Natural killer cell (primary cell): ENCODE results near the gene AP2A2. TPM values are rescaled to one million over a fixed set of nuclear protein-coding genes. Genes with fewer than 3 reads are reported as not detected.

Source experiments
- ATAC-seq, 3 donors: fragments of 150-1000 bp in 2 of 3; fragments of 200-7000 bp in 1 of 3; cut with Tn5 transposase; 1 replicate in 1 of 3; 2 replicates in 2 of 3; pipeline ENCODE4 v1.10.0; 2021; ENCODE audit warnings: mild to moderate bottlenecking in 2 of 3, moderate library complexity in 2 of 3
- DNase-seq, 2 donors: peaks; one replicate each; pipeline versions ENCODE4 v3.0.0 to v3.0.0-alpha.2; 2013 to 2021; ENCODE audit warnings: mixed read lengths in 1 of 2
- H3K27ac ChIP-seq: one replicate; pipeline ENCODE4 v1.5.1; 2013; ENCODE audit warnings: mild to moderate bottlenecking, low read length
- H3K27me3 ChIP-seq: one replicate; pipeline ENCODE4 v1.6.1; 2013; ENCODE audit warnings: low read length; ENCODE audit not compliant: control insufficient read depth, insufficient read depth
- H3K36me3 ChIP-seq: one replicate; pipeline ENCODE4 v1.6.1; 2013; ENCODE audit warnings: low read length; ENCODE audit not compliant: control insufficient read depth, insufficient read depth
- H3K4me1 ChIP-seq: one replicate; pipeline ENCODE4 v1.6.1; 2013; ENCODE audit warnings: low read length; ENCODE audit not compliant: control insufficient read depth, insufficient read depth
- H3K4me3 ChIP-seq: one replicate; pipeline ENCODE4 v1.5.1; 2013; ENCODE audit warnings: low read length
- H3K9me3 ChIP-seq: one replicate; pipeline ENCODE4 v1.6.1; 2013; ENCODE audit warnings: low read length; ENCODE audit not compliant: control insufficient read depth, insufficient read depth
- H3K27ac Mint-ChIP-seq, 2 donors: one replicate each; pipeline ENCODE4 v1.8.0; 2022; ENCODE audit warnings: mild to moderate bottlenecking in 2 of 2, mixed read lengths in 2 of 2, moderate library complexity in 1 of 2
- H3K27me3 Mint-ChIP-seq, 2 donors: one replicate each; pipeline ENCODE4 v1.8.0; 2022; ENCODE audit warnings: low read depth in 2 of 2, mixed read lengths in 2 of 2
- H3K36me3 Mint-ChIP-seq: one replicate; pipeline ENCODE4 v1.8.0; 2022; ENCODE audit warnings: mixed read lengths
- H3K4me1 Mint-ChIP-seq, 2 donors: one replicate each; pipeline ENCODE4 v1.8.0; 2022; ENCODE audit warnings: mixed read lengths in 2 of 2
- H3K4me3 Mint-ChIP-seq: one replicate; pipeline ENCODE4 v1.8.0; 2022; ENCODE audit warnings: mild to moderate bottlenecking, moderate library complexity, mixed read lengths
- H3K9me3 Mint-ChIP-seq, 2 donors: one replicate each; pipeline ENCODE4 v1.8.0; 2022; ENCODE audit warnings: mixed read lengths in 2 of 2
- CTCF ChIP-seq: fragments of 200-600 bp; IDR thresholded peaks from one replicate; pipeline ENCODE4 v1.8.0; 2022; ENCODE audit warnings: antibody characterized with exemption
- WGBS: methylation state at CpG from one replicate; pipeline ENCODE4 v1.1.7; 2013; ENCODE audit warnings: missing lambda C conversion rate; ENCODE audit not compliant: insufficient coverage; 5-methylcytosine and 5-hydroxymethylcytosine counted together
- intact Hi-C: fragments of 100-400 bp; cut with micrococcal nuclease; formaldehyde crosslinking; loops from one replicate; pipeline ENCODE4 v1.14.2; 2022
- total RNA-seq, 4 donors: library from RNA; stranded (reverse); fragments of 120-200 nt in 1 of 4; gene quantifications; one replicate each; pipeline versions ENCODE4 v1.2.3 to v1.2.4, GENCODE V29; 2013 to 2022

Gene AP2A2
- total RNA-seq, 3 donors from 2014 or later (not counting 1 experiment from before 2014, with no cell fraction given), result 57.2 to 120 (median 82.9) TPM

DNA sequence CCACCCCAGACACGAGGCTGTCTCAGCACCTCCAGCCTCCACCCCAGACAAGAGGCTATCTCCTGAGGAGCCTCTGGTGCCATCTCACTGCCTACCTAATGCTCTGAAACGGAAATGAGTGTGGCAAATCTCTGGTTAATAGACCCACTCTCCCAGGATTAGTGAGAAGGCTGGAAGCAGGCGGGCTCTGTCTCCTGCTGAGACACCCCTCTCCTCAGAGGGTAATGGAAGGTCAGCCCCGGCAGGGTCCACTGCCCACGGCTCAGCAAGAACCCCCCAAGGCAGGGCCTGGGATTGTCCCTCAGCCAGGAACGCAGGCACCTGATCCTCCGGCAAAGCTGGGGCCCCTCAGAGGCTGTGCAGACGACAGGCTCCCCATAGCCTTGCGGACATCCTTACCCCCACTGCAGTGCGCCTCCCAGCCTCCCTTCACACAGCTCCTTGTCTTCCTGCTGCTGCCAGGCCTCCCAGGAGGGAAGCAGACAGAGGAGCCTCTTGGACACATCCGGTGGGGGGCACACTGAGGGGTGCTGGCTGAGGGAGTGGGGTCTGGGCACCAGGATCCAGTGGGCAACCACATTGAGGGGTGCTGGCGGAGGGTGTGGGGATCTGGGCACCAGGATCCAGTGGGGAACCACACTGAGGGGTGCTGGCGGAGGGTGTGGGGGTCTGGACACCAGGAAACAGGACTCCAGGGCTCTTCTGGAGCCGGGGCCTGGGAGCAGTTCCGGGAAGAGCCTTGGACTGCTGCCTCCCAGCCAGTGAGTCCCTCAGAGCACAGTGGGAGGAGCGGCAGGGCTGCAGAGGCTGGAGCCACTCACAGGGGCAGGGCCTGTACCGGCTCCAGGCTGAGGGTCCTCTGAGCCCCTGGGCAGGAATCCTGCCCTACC lies 28.2 kb upstream of the AP2A2 start:
- Mint-ChIP-seq H3K9me3 (no peaks in the 10 kb centered on the region), H3K4me1 (peaks cover 6 to 7% of the 10 kb centered on the region in 2 donors), H3K36me3 (no peaks in the 10 kb centered on the region), H3K27ac (no peak overlapping the region), H3K27me3 (no peaks in the 10 kb centered on the region), H3K4me3 (no peak overlapping the region)
- Histone ChIP-seq H3K36me3 (peaks cover 39% of the 10 kb centered on the region), H3K4me1 (no peaks in the 10 kb centered on the region), H3K9me3 (no peaks in the 10 kb centered on the region), H3K27ac (no peak overlapping the region), H3K27me3 (no peaks in the 10 kb centered on the region), H3K4me3 (no peak overlapping the region)
- intact Hi-C loops, result no loop called here
- 95% methylated on average over 17 of the region's 17 CpGs for WGBS
- no peak for TF ChIP-seq CTCF
- no peak for DNase-seq
- no peak for ATAC-seq

GRCh38 chr11:898143-898511 lies 27.5 kb upstream of the AP2A2 start:
- Histone ChIP-seq H3K27me3 (no peaks in the 10 kb centered on the region), H3K36me3 (peaks cover 45% of the 10 kb centered on the region), H3K27ac (no peak overlapping the region), H3K9me3 (no peaks in the 10 kb centered on the region), H3K4me3 (no peak overlapping the region), H3K4me1 (no peaks in the 10 kb centered on the region)
- H3K27me3 Mint-ChIP-seq, result no peaks in the 10 kb centered on the region
- no peak for TF ChIP-seq CTCF
- no peaks in the 10 kb centered on the region for H3K9me3 Mint-ChIP-seq
- DNase-seq, result no peak
- H3K4me1 Mint-ChIP-seq, result peaks cover 6 to 7% of the 10 kb centered on the region in 2 donors
- H3K36me3 Mint-ChIP-seq, result no peaks in the 10 kb centered on the region
- WGBS, result 93% methylated on average over 10 of the region's 10 CpGs
- ATAC-seq, result no peak
- H3K27ac Mint-ChIP-seq, result no peak overlapping the region
- intact Hi-C loops, result no loop called here
- H3K4me3 Mint-ChIP-seq, result no peak overlapping the region

DNA sequence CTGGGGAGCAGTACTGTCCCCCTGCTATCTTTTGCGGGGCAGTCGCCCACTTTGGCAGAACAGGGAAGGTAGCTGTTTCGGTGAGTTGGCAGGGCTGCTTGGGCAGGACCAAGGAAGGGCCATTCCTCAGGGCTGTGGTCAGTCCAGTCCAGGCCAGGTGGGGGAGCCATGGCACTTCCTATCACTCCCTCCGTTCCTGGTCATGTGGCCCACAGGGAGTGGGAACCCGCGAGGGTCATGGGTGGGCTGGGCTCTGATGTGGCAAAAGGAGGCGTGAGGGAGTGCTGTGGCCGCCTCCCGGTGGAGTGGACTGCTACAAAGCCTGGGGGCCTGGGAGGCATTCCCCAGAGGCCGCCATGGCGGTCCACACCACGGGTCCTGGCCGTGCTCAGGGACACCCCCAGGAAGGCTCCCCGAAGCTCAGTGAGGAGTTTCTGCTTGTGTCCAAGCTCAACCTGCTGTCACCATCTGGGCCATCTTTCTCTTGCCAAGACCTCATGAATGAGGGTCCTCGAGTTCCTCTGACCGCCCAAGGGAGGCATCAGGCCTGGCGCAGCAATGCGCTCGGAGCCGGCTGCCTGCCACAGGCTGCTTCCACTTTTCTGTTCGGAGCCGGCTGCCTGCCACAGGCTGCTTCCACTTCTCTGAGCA lies 27.0 kb upstream of the AP2A2 start:
- no peak for TF ChIP-seq CTCF
- WGBS, result 93% methylated on average over 22 of the region's 22 CpGs
- Histone ChIP-seq H3K9me3 (no peaks in the 10 kb centered on the region), H3K36me3 (peaks cover 47% of the 10 kb centered on the region), H3K4me1 (no peaks in the 10 kb centered on the region), H3K4me3 (no peak overlapping the region), H3K27me3 (no peaks in the 10 kb centered on the region), H3K27ac (no peak overlapping the region)
- Mint-ChIP-seq H3K27me3 (no peaks in the 10 kb centered on the region), H3K4me1 (peaks cover 6 to 7% of the 10 kb centered on the region in 2 donors), H3K4me3 (no peak overlapping the region), H3K27ac (no peak overlapping the region), H3K36me3 (no peaks in the 10 kb centered on the region), H3K9me3 (no peaks in the 10 kb centered on the region)
- DNase-seq, result no peak
- no peak for ATAC-seq
- intact Hi-C loops, result no loop called here
